ENCODE data around the gene CRKL.
A peak's percentile ranks its signal among the peaks of the same experiment; 100 is the strongest.

Gene CRKL

GRCh38 chr22:20980523-20980922 is 63.3 kb downstream of the CRKL start:
- TF ChIP-seq CTCF (IDR thresholded peaks at IDR 0.05; ENCODE audit: control insufficient read depth, insufficient read depth, low read depth, low read length, missing control alignments) = no peak
- no peak overlapping the region for H3K4me3 ChIP-seq (ENCODE audit: control insufficient read depth, low read depth, low read length)
- no peak for DNase-seq (ENCODE audit: low read depth)

- no peak for DNase-seq (ENCODE audit: low read depth)
- no peak for TF ChIP-seq CTCF (IDR thresholded peaks at IDR 0.05; ENCODE audit: control insufficient read depth, insufficient read depth, low read depth, low read length, missing control alignments)
Measured at GRCh38 chr22:20980938-20981722, 63.9 kb downstream of the CRKL start.

GRCh38 chr22:20981787-20982562 is 64.8 kb downstream of the CRKL start, which contains the start of gene LZTR1:
TSS of gene LZTR1 (plus strand) at chr22:20982297. CDS start at chr22:20982372, 75 bp downstream.
- peak within 1 kb of the TSS; percentile 92 for H3K4me3 ChIP-seq (ENCODE audit: control insufficient read depth, low read depth, low read length)
- peak; percentile 66 for TF ChIP-seq CTCF (IDR thresholded peaks at IDR 0.05; ENCODE audit: control insufficient read depth, insufficient read depth, low read depth, low read length, missing control alignments)
- peak; percentile 46 for DNase-seq (ENCODE audit: low read depth)

More at GRCh38 chr22:20980938-20981722, 63.9 kb downstream of the CRKL start:
- peak overlapping the region; percentile 92 for H3K4me3 ChIP-seq (ENCODE audit: control insufficient read depth, low read depth, low read length)

GRCh38 chr22:20982563-20982882 is 65.3 kb downstream of the CRKL start:
- TF ChIP-seq CTCF (IDR thresholded peaks at IDR 0.05; ENCODE audit: control insufficient read depth, insufficient read depth, low read depth, low read length, missing control alignments) = no peak
- DNase-seq (ENCODE audit: low read depth) = no peak
- H3K4me3 ChIP-seq (ENCODE audit: control insufficient read depth, low read depth, low read length) = peak overlapping the region; percentile 92

- DNase-seq (ENCODE audit: low read depth) = no peak
- H3K4me3 ChIP-seq (ENCODE audit: control insufficient read depth, low read depth, low read length) = peak overlapping the region; percentile 92
- no peak for TF ChIP-seq CTCF (IDR thresholded peaks at IDR 0.05; ENCODE audit: control insufficient read depth, insufficient read depth, low read depth, low read length, missing control alignments)
Measured at GRCh38 chr22:20983081-20983771, 66.0 kb downstream of the CRKL start.

- DNase-seq (ENCODE audit: low read depth) = no peak
- no peak for TF ChIP-seq CTCF (IDR thresholded peaks at IDR 0.05; ENCODE audit: control insufficient read depth, insufficient read depth, low read depth, low read length, missing control alignments)
Measured at GRCh38 chr22:20985720-20986119, 68.5 kb downstream of the CRKL start.

More at GRCh38 chr22:20985720-20986119, 68.5 kb downstream of the CRKL start:
- H3K4me3 ChIP-seq (ENCODE audit: control insufficient read depth, low read depth, low read length) = no peak overlapping the region
